GM19193 (cell line): ENCODE data around the gene ALLC.

Source experiments
- POLR2A ChIP-seq: IDR thresholded peaks from 4 replicates; pipeline ENCODE4 v1.6.1; 2011; ENCODE audit not compliant: insufficient read depth, insufficient read length; ENCODE audit errors: extremely low read depth

ALLC gene

GRCh38 chr2:3626118-3626811 is 31.7 kb upstream of the ALLC start:
- TF ChIP-seq POLR2A: no peak

- TF ChIP-seq POLR2A: no peak
These were observed 31.0 kb upstream of the ALLC start for GRCh38 chr2:3626812-3627499.

- TF ChIP-seq POLR2A: no peak
These were observed 30.4 kb upstream of the ALLC start for GRCh38 chr2:3627500-3628100.

- TF ChIP-seq POLR2A: no peak
These were observed 29.7 kb upstream of the ALLC start for GRCh38 chr2:3628241-3628679.

- no peak for TF ChIP-seq POLR2A
These were observed 29.2 kb upstream of the ALLC start for GRCh38 chr2:3628800-3629199.

- no peak for TF ChIP-seq POLR2A
These were observed 27.4 kb upstream of the ALLC start for GRCh38 chr2:3630631-3631030.

- TF ChIP-seq POLR2A: no peak
These were observed 26.7 kb upstream of the ALLC start for GRCh38 chr2:3631161-3631850.

GRCh38 chr2:3631851-3632659 is 25.9 kb upstream of the ALLC start:
- TF ChIP-seq POLR2A: no peak

- TF ChIP-seq POLR2A: no peak
These were observed 24.7 kb upstream of the ALLC start for GRCh38 chr2:3633089-3633981.

- no peak for TF ChIP-seq POLR2A
These were observed 23.9 kb upstream of the ALLC start for GRCh38 chr2:3633982-3634595.

- no peak for TF ChIP-seq POLR2A
These were observed 23.3 kb upstream of the ALLC start for GRCh38 chr2:3634596-3635121.

- no peak for TF ChIP-seq POLR2A
These were observed 22.6 kb upstream of the ALLC start for GRCh38 chr2:3635171-3635974.
